Stomach smooth muscle (tissue), 2 donors: Measurements from ENCODE around the gene SLC6A3.
A peak's percentile ranks its signal among the peaks of the same experiment; 100 is the strongest.

Experiments used
- H3K27ac ChIP-seq: one replicate; pipeline ENCODE4 v1.7.0; 2013; ENCODE audit warnings: mild to moderate bottlenecking, low read length, inconsistent platforms
- H3K27me3 ChIP-seq, 2 donors: one replicate each; pipeline ENCODE4 v1.7.0; 2013; ENCODE audit warnings: low read length in 2 of 2; ENCODE audit not compliant: insufficient read depth in 2 of 2, control insufficient read depth in 1 of 2
- H3K36me3 ChIP-seq, 2 donors: one replicate each; pipeline ENCODE4 v1.7.0; 2013; ENCODE audit warnings: low read length in 2 of 2; ENCODE audit not compliant: control insufficient read depth in 2 of 2, insufficient read depth in 2 of 2
- H3K4me1 ChIP-seq: one replicate; pipeline ENCODE4 v1.7.0; 2013; ENCODE audit warnings: low read length; ENCODE audit not compliant: control insufficient read depth, insufficient read depth
- H3K4me3 ChIP-seq, 2 donors: one replicate each; pipeline ENCODE4 v1.7.0; 2013; ENCODE audit warnings: low read length in 2 of 2
- H3K9ac ChIP-seq, 2 donors: one replicate each; pipeline ENCODE4 v1.7.0; 2013; ENCODE audit warnings: low read length in 2 of 2, mild to moderate bottlenecking in 1 of 2
- H3K9me3 ChIP-seq, 2 donors: one replicate each; pipeline ENCODE4 v1.7.0; 2013; ENCODE audit warnings: low read length in 2 of 2; ENCODE audit not compliant: control insufficient read depth in 2 of 2
- donor health status: healthy.
- donor health status: Pancreatic carcinoma.

SLC6A3 gene

DNA sequence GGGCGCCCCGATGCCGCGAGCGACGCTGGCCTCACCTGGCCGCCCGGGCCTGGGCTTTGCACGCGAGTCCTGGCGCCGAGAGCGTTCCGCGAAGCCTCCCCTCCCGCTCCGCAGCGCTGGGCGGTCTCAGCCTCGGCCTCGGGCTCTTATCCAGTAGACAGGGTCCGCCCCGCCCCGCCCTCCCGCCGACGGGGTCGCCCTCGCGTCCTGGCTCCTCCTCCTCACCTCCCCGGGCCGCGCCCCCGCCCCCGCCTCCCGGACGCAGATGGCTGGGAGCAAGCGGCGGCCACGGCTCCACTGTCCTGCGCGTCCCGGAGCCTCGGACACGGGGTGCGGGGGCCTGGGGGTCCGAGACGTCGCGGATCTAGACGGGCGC lies at the start of gene SLC6A3:
TSS of gene SLC6A3 (minus strand) at position 128 of the 376 bp plus-strand sequence. CDS start 2,243 bp downstream, outside the sequence.
- peaks cover 3 to 5% of the 10 kb centered on the region in 2 donors for H3K9me3 ChIP-seq
- H3K36me3 ChIP-seq, result no peaks in the 10 kb centered on the region
- H3K9ac ChIP-seq, result no peak within 1 kb of the TSS
- peaks cover 10% of the 10 kb centered on the region for H3K4me1 ChIP-seq
- peaks cover 38 to 67% of the 10 kb centered on the region in 2 donors for H3K27me3 ChIP-seq
- no peak within 1 kb of the TSS for H3K27ac ChIP-seq
- H3K4me3 ChIP-seq, result peak within 1 kb of the TSS in 1 of 2 donors; percentile 29

DNA sequence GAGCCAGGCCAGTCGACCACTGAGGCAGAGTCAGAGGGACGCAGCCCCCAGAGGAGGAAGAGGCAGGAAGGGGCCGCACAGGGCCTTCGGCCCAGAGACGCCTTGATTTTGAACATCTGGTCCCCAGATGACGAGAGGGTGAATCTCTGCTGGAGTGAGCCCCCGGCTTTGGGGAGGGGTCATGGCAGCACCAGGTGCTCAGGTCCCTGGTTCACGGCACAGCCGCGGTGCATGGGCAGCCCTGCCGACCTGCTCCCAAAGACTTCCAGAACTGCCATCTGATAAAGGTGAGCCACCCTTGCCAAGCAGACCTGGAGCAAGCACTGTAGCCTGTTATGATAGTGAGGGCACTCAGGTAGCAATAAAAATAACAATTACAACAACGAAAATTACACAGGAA lies 48.7 kb upstream of the SLC6A3 start:
- no peaks in the 10 kb centered on the region for H3K27me3 ChIP-seq
- no peak overlapping the region for H3K4me3 ChIP-seq
- no peak overlapping the region for H3K27ac ChIP-seq
- H3K36me3 ChIP-seq, result peaks cover 11 to 29% of the 10 kb centered on the region in 2 donors
- H3K9me3 ChIP-seq, result no peaks in the 10 kb centered on the region
- H3K4me1 ChIP-seq, result peaks cover 6% of the 10 kb centered on the region
- H3K9ac ChIP-seq, result no peak overlapping the region

DNA sequence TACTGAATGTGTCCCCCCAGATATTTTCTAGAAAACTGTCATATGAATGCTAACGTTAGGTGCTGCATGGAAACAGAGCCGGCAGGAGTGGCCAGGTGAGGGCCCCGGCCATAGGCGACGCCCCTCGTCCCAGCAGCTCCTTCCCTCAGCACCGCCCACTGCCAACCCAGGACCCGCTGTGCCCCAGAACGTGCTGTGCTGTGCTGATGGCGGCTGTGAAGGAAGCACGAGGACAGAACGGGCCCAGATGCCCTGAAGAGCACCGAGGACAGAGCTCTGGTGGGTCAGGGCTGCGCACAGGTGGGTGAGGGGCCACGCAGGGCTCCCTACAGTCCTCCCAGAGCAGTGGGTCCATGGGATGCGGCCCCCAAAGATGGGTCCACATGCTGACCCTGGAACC lies 48.2 kb upstream of the SLC6A3 start:
- no peaks in the 10 kb centered on the region for H3K27me3 ChIP-seq
- H3K4me3 ChIP-seq, result no peak overlapping the region
- peaks cover 11 to 28% of the 10 kb centered on the region in 2 donors for H3K36me3 ChIP-seq
- H3K9me3 ChIP-seq, result no peaks in the 10 kb centered on the region
- H3K4me1 ChIP-seq, result peaks cover 6% of the 10 kb centered on the region
- H3K9ac ChIP-seq, result no peak overlapping the region
- H3K27ac ChIP-seq, result no peak overlapping the region

DNA sequence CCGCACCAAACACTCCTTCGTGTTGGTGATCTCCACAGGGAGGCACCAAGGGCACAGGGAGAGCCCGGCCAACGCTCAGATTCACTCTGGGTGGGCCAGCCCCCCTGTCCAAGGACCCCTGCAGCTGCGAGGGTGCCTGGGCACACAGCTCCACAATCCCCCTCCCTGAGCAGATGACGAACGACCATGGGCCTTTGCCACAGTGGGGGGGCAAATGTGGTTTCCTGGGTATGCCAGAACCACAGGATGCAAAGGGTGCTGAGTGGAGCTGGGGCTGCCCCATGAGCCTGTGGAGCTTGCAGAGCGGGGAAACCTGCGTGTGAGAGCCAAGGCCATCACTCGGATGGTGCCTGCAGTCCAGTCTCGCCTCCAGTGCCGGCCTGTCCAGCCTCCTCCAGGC lies 47.5 kb upstream of the SLC6A3 start:
- peaks cover 15 to 31% of the 10 kb centered on the region in 2 donors for H3K36me3 ChIP-seq
- H3K9me3 ChIP-seq, result no peaks in the 10 kb centered on the region
- no peak overlapping the region for H3K4me3 ChIP-seq
- no peak overlapping the region for H3K9ac ChIP-seq
- H3K4me1 ChIP-seq, result peaks cover 6% of the 10 kb centered on the region
- no peak overlapping the region for H3K27ac ChIP-seq
- no peaks in the 10 kb centered on the region for H3K27me3 ChIP-seq

DNA sequence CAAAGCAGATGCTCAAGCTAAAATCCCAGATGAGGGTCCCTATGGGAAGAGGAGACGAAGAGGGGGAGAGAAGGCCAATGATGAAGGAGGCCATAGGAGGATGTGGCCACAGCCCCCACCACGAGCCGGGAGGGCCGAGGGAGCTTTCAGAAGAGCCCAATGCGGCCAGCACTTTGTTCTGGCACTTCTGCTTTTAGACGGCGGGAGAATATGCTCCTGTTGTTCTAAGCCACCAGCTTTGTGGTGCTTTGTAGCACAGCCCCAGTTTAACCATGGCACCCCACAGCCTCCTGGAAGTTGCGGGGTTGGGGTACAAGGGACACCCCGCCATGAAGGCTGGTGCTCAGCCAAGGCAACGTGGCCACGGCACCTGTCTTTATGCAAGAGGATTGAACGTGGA lies 45.1 kb upstream of the SLC6A3 start:
- Histone ChIP-seq H3K27me3 (no peaks in the 10 kb centered on the region), H3K9me3 (no peaks in the 10 kb centered on the region), H3K9ac (no peak overlapping the region), H3K36me3 (peaks cover 26 to 44% of the 10 kb centered on the region in 2 donors), H3K27ac (no peak overlapping the region), H3K4me1 (no peaks in the 10 kb centered on the region), H3K4me3 (no peak overlapping the region)

DNA sequence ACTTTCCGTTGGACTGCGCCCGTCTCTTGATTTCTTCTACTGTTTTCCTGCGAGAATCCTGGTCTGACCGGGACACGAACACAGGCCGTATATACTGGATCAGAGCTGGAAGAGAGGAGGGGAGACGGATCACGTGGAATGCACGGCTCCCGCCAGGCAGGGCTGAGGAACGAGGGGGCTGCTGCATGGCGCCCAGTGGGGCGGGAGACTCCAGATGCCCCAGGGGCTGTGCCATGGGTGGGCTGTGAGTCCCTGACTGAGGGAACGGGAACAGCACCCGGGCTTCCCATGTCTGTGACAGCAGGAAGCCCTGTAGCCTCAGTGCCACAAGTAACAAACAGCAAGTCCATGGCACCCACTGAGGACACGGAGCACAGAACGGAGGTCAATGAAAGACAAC lies 44.5 kb upstream of the SLC6A3 start:
- no peak overlapping the region for H3K9ac ChIP-seq
- H3K9me3 ChIP-seq, result no peaks in the 10 kb centered on the region
- no peak overlapping the region for H3K4me3 ChIP-seq
- peaks cover 26 to 44% of the 10 kb centered on the region in 2 donors for H3K36me3 ChIP-seq
- no peaks in the 10 kb centered on the region for H3K4me1 ChIP-seq
- H3K27ac ChIP-seq, result no peak overlapping the region
- no peaks in the 10 kb centered on the region for H3K27me3 ChIP-seq

DNA sequence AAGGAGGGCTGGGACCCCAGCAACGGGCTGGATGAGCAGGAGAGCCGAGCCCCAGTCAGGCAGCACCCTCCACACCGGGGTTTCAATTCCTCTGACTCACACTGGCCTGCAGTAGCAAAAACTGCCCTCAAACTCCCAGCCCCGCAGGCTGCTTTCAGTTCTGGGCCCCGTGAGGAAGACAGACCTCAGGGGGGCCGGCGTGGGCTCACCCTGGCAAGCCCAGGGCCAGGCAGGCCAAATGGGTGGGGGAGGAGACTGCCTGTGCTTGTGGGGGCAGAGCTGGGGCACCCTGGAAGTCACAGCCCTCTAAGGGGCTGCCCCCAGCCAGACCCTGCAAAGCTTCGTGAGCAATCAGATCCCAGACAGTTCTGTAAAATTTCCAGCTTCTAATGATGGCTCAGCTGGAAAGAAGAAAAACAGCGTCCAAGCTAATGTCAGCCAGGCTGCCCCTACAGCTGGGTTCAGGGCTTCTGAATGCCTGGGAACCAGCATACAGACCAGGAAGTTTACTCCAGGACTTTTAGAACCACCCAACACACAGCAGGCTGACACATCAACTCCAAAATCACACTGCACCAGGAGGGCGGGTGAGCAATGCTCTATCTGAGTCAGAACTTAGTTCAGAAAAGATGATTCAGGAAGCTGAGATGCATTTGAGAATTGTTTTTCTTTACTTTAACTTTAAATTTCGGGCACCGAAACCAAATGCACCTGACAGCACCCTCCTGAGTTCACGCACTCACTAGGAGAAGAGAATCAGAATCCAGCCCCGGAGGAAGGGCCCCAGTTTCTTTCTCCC lies 43.8 kb upstream of the SLC6A3 start:
- Histone ChIP-seq H3K27me3 (no peaks in the 10 kb centered on the region), H3K36me3 (peaks cover 26 to 41% of the 10 kb centered on the region in 2 donors), H3K4me1 (no peaks in the 10 kb centered on the region), H3K4me3 (no peak overlapping the region), H3K27ac (no peak overlapping the region), H3K9ac (no peak overlapping the region), H3K9me3 (no peaks in the 10 kb centered on the region)

DNA sequence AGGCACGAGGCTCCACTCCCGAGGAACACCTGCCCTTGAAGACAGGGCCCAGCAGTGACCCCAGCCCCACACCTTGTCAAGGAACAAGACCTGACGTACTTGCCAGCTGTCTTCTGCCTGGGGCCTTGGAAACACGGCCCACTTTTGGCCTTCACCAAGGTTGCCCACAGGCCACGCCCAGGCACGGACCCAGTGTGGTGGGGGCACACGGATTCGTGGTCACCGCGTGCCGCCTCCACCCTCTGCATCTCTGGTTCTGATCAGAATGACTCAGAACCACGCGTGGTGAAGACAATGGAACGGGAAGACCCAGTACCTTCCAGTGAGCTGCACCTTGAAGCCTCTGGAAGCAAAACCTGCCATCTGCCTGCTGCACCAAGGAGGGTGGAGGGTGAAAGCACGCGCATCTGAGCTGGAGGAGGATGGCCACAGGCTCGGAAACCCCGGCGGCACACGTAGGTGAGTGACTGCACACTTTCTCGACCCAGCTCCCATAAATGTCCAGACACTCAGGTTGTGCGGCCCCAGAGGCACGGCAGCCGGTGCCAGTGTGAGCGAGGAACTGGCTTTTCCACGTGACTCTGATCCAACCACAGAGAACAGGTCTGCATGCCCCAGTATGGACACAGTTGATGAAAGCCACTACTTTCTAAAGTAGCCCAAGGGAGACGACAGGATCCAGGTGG lies 42.0 kb upstream of the SLC6A3 start:
- H3K36me3 ChIP-seq, result peaks cover 23 to 32% of the 10 kb centered on the region in 2 donors

DNA sequence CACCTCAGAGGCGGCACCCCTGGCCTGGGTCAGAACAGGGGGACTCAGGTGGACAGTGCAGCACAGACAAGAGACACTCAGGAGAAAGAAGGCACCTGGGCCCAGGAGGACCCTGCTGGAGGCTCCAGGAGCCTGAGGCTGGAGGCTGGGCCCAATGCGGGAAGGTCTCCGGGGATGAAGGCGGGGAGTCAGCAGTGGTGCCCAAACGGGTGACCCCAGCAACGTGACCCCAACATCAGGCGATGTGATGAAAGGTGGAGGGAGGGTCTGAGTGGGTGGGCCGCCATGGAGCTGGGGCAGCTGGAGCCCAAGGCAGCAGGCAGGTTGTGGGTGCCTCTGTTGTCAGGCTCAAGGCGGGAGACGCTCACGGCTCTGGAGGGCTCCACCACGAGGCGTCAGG lies 41.0 kb upstream of the SLC6A3 start:
- Histone ChIP-seq H3K9ac (no peak overlapping the region), H3K27me3 (no peaks in the 10 kb centered on the region), H3K27ac (no peak overlapping the region), H3K4me3 (no peak overlapping the region), H3K9me3 (no peaks in the 10 kb centered on the region), H3K4me1 (no peaks in the 10 kb centered on the region), H3K36me3 (peaks cover 19 to 30% of the 10 kb centered on the region in 2 donors)

More for the DNA sequence above, 42.0 kb upstream of the SLC6A3 start:
- Histone ChIP-seq H3K27ac (no peak overlapping the region), H3K4me1 (no peaks in the 10 kb centered on the region), H3K4me3 (no peak overlapping the region), H3K9ac (no peak overlapping the region), H3K27me3 (no peaks in the 10 kb centered on the region), H3K9me3 (no peaks in the 10 kb centered on the region)

DNA sequence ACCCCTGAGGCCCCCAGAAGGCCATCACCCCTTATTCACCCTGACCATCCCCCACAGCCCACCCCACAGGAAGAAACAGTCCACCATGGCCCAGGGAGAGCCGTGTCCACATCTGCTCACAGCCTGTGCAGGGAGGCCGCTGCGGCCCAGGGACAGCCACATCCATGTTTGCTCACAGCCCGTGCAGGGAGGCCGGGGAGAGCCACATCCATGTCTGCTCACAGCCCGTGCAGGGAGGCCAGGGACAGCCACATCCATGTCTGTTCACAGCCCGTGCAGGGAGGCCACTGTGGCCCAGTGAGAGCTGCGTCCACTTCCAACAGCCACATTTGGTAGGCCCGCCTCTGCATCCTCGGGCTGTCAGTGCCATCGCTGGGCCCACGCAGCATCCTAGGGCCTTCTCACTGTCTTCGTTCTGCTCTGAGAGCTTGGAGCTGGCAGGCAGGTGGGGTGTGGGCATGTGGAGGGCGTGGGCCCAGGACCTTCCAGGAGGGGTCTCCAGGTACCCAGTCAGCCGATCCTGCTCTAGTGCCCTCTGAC lies 40.4 kb upstream of the SLC6A3 start:
- peaks cover 15 to 24% of the 10 kb centered on the region in 2 donors for H3K36me3 ChIP-seq
- H3K4me3 ChIP-seq, result no peak overlapping the region
- no peak overlapping the region for H3K9ac ChIP-seq

More for the DNA sequence above, 40.4 kb upstream of the SLC6A3 start:
- H3K4me1 ChIP-seq, result no peaks in the 10 kb centered on the region
- H3K27me3 ChIP-seq, result no peaks in the 10 kb centered on the region
- no peak overlapping the region for H3K27ac ChIP-seq
- H3K9me3 ChIP-seq, result no peaks in the 10 kb centered on the region
